IPS DF 6.9 (cell line): Measurements from ENCODE around the gene TENM4.

ENCODE experiments used
- DNase-seq: peaks from one replicate; pipeline ENCODE4 v3.0.0-alpha.2; 2013; ENCODE audit warnings: low read depth, low spot score
- H3K27ac ChIP-seq: one replicate; pipeline ENCODE4 v1.5.1; 2013; ENCODE audit warnings: low read length, control low read depth
- H3K27me3 ChIP-seq: 2 replicates; pipeline ENCODE4 v1.6.1; 2013; ENCODE audit warnings: mild to moderate bottlenecking, low read length; ENCODE audit not compliant: control insufficient read depth, insufficient read depth
- H3K36me3 ChIP-seq: 2 replicates; pipeline ENCODE4 v1.6.1; 2013; ENCODE audit warnings: low read length; ENCODE audit not compliant: control insufficient read depth, insufficient read depth
- H3K4me1 ChIP-seq: 2 replicates; pipeline ENCODE4 v1.6.1; 2013; ENCODE audit warnings: low read length; ENCODE audit not compliant: control insufficient read depth, insufficient read depth
- H3K4me3 ChIP-seq: 2 replicates; pipeline ENCODE4 v1.5.1; 2013; ENCODE audit warnings: mild to moderate bottlenecking, low read length
- H3K9me3 ChIP-seq: 2 replicates; pipeline ENCODE4 v1.6.1; 2013; ENCODE audit warnings: low read length, inconsistent platforms; ENCODE audit not compliant: control insufficient read depth, insufficient read depth
- WGBS: extraction: QIAGEN DNeasy Blood & Tissue Kit; methylation state at CpG from one replicate; pipeline ENCODE4 v1.1.7; 2013; ENCODE audit warnings: mixed read lengths, missing lambda C conversion rate; ENCODE audit not compliant: insufficient read length, insufficient coverage; 5-methylcytosine and 5-hydroxymethylcytosine counted together

The TENM4 gene

DNA sequence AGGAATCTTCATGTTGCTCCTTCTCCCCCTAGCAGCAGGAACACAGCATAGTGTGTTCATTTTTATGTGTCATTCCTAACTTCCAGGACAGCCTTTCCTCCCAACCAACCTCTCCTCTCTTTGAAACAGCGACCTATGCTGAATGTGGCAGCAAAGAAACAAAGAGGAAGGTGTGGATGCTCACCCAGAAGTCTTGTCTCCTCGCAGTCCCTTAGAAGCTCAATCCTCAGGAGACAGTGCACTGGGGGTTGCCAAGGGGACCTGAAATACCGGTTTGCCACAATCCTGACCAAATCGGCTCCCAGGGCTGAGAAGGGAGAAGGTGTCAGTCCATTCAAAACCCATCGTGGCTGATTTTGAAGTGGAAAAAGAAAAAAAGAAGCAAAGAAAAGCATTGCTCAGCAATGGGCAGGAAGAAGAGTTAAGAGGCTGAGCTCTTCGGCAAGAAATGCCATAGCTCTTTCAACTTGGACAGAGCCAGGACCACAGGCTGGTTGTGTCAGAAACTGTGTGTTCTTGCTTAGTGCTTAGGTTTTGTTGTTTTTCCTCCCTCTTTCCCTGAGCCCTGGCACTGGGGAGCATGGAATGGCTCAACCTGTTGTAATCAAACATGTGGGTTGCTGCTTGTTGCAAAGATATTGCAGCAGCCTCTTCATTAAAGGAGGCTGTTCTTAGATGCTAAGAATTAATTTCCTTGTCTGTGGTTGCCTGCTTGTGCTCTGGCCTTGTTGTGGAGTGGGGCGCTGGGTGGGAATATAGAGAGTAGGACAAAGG, 30.4 kb upstream of the TENM4 start:
- Histone ChIP-seq H3K27me3 (no peaks in the 10 kb centered on the region), H3K36me3 (no peaks in the 10 kb centered on the region), H3K4me3 (no peak overlapping the region), H3K4me1 (peaks cover 12% of the 10 kb centered on the region), H3K27ac (no peak overlapping the region), H3K9me3 (no peaks in the 10 kb centered on the region)
- no peak for DNase-seq
- WGBS: no CpG with 5 or more reads among the region's 7 CpGs

DNA sequence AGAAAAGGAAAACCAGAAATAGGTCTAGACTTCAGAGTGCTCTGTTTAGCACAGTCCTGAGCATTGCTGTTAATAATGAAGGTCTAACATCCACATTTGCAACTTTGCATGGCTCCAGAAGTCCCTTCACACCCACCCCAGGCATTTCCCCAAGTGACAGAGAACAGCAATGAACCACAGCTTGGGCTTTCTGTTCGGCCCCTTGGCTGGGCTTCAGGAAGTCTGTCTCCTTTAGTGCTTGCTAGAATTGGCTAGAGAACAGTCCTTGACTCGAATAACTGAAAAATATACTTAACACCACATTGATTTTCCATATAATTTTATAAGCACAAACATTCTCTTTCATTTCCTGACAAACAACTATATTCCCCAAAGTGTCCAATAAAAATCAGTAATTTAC, 29.3 kb upstream of the TENM4 start:
- no CpG with 5 or more reads among the region's 2 CpGs for WGBS
- no peaks in the 10 kb centered on the region for H3K36me3 ChIP-seq
- peaks cover 12% of the 10 kb centered on the region for H3K4me1 ChIP-seq
- H3K27ac ChIP-seq: no peak overlapping the region
- no peaks in the 10 kb centered on the region for H3K27me3 ChIP-seq
- H3K9me3 ChIP-seq: no peaks in the 10 kb centered on the region
- DNase-seq: no peak
- H3K4me3 ChIP-seq: no peak overlapping the region

DNA sequence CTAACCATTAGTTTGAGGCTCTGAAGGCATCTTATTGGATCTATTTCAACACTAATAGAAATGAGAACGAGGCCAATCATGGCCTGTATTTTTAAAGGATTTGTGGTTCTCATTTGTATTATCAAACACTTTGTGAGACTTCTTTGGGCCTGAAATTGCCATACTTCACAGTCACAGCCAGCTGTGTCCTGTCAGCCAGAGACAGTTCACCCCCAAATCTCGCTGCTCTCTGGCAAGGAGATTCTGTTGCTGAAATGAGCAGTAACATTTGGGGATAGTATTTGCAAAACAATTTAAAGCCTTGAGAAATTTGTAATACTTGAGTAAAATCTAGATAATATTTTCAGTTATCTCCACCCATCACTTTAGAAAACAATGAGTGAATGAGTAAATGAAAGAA, 26.9 kb upstream of the TENM4 start:
- no CpG with 5 or more reads among the region's 2 CpGs for WGBS
- H3K4me3 ChIP-seq: no peak overlapping the region

DNA sequence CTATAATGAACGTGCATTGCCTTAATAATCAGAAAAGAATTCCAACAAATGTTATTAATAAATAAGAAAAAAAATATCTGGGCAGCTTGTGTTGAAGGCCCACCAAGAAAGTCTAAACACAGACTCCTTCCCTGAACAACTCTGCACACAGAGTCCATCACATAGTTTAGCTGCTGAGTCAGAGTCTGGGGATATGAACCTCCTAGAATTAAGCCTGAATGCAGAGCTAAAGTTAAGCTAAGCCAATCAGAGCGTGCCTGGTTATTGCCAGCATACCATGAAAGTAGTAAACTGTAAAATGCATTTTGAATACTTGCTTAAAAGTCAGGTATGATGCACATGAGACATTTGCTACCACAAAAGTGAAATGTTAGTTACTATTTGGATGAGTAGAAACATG, 25.6 kb upstream of the TENM4 start:
- no peak for DNase-seq
- H3K4me1 ChIP-seq: peaks cover 2% of the 10 kb centered on the region; the same call in 1 of the 2 replicates
- no peak overlapping the region for H3K27ac ChIP-seq
- H3K27me3 ChIP-seq: no peaks in the 10 kb centered on the region
- no peak overlapping the region for H3K4me3 ChIP-seq
- no peaks in the 10 kb centered on the region for H3K36me3 ChIP-seq
- no peaks in the 10 kb centered on the region for H3K9me3 ChIP-seq
- no CpG with 5 or more reads among the region's 2 CpGs for WGBS

More for the DNA sequence above, 26.9 kb upstream of the TENM4 start:
- Histone ChIP-seq H3K27ac (no peak overlapping the region), H3K27me3 (no peaks in the 10 kb centered on the region), H3K9me3 (no peaks in the 10 kb centered on the region), H3K36me3 (no peaks in the 10 kb centered on the region), H3K4me1 (peaks cover 7% of the 10 kb centered on the region; the same call in 1 of the 2 replicates)
- no peak for DNase-seq

DNA sequence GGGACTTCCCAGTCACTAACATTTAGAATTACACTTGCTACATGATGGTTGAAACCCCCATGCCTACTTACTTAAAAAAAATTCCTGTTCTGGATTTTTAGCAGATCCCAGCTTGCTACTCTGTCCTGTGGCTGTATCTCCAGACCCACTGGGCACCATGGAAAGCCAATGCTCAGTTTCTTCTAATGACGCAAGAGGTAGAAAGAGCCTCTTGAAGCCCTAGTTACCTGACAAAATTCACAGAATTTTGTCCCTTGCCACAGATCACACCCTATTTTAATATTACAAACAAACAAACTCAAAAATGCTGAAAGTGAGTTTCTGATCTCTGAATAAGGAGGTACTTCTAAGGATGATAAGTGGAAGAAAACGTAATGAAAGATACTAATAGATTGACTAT, 24.3 kb upstream of the TENM4 start:
- H3K4me3 ChIP-seq: no peak overlapping the region
- no peaks in the 10 kb centered on the region for H3K36me3 ChIP-seq
- H3K4me1 ChIP-seq: no peaks in the 10 kb centered on the region; the same call in 1 of the 2 replicates
- no CpG with 5 or more reads among the region's 2 CpGs for WGBS
- H3K27me3 ChIP-seq: no peaks in the 10 kb centered on the region
- DNase-seq: no peak
- no peak overlapping the region for H3K27ac ChIP-seq
- H3K9me3 ChIP-seq: no peaks in the 10 kb centered on the region

DNA sequence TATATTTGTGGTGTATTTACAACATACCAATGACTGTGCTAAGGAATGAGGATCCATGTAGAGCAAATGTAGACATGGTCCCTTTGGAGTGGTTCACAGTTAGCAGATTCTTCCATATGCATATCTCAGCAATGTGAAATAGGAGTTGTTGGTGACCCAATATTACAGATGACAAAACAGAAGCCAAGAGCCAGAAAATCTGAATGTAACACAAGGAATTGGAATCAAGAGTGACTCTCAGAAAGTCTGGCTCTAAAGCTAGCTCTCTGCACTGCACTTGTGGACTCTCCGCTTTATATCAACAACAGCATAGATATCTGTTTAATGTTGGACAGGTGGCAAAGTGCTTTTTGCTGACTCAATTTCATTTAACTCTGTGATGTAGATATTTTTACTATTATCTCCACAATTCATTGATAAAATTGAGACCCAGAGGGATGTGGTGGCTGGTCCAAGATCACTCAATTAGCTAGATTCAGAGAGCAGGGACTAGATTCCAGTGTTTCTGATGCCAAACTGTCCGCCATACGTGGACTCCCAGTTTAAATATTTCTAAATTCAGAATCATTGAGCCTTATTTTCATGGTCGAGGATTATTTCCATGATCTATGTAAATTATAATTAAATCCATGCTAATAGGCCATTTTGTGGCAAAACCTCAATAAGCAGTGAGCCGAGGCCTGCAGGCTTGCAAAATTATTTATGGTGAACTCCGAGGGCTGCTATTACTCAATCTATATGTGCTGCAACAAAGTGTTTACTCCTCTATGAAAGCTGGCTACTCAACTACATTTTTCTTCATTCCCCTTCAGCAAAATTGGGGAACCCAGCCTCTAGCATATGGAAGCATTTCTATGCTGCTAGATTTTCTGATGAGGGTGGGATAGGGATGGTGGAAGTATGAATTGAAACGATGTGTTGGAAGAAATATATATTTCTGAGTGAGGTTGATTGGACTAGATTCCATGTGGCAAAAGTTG, 21.1 kb upstream of the TENM4 start:
- no peaks in the 10 kb centered on the region for H3K4me1 ChIP-seq
- no peaks in the 10 kb centered on the region for H3K36me3 ChIP-seq
- no peaks in the 10 kb centered on the region for H3K9me3 ChIP-seq
- no peak for DNase-seq
- H3K4me3 ChIP-seq: no peak overlapping the region
- no peaks in the 10 kb centered on the region for H3K27me3 ChIP-seq
- no peak overlapping the region for H3K27ac ChIP-seq
- 100% methylated on average over 1 of the region's 7 CpGs for WGBS

DNA sequence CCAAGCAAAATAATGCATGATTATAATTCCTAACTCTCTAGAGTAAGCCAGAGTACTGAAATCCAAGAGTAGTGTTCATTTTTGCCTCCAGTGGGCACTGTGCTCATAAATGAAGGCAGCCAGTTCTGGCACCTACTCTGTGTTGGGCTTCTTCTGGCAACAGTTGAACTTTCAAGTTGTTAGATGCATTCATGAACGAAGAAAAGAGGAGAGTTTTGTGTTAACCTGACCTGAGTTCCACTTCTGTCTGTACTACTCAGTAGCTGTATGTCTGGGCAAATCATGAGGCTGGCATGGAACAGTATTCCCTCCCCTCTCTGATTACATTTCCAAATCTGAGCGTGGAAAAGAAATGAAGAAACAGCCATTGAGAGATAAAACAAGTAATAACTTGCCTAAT, 20.3 kb upstream of the TENM4 start:
- WGBS: no CpG with 5 or more reads among the region's 2 CpGs
- Histone ChIP-seq H3K27me3 (no peaks in the 10 kb centered on the region), H3K9me3 (no peaks in the 10 kb centered on the region), H3K27ac (no peak overlapping the region), H3K36me3 (no peaks in the 10 kb centered on the region), H3K4me3 (no peak overlapping the region), H3K4me1 (no peaks in the 10 kb centered on the region)
- no peak for DNase-seq

DNA sequence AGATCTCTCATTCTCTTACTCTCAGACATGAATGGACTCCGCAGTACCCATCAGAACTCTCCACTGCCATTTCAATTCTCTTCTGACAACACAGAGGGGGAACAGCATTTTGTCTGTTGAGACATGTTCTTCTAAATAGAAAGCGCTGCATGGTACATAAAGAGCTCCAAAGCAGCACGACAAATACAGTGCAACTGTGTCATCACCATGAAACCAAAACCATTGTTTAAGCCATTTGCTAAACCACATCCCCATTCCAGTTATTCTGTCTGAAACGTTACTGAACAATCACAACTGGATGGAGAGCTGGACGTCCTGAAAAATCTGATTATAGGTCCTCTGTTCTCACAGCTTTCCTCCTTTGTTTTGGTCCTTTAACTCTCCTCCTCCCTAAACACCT, 17.9 kb upstream of the TENM4 start:
- WGBS: no CpG with 5 or more reads among the region's 5 CpGs
- Histone ChIP-seq H3K27ac (no peak overlapping the region), H3K9me3 (no peaks in the 10 kb centered on the region), H3K27me3 (no peaks in the 10 kb centered on the region), H3K36me3 (no peaks in the 10 kb centered on the region), H3K4me3 (no peak overlapping the region), H3K4me1 (no peaks in the 10 kb centered on the region)
- DNase-seq: no peak

DNA sequence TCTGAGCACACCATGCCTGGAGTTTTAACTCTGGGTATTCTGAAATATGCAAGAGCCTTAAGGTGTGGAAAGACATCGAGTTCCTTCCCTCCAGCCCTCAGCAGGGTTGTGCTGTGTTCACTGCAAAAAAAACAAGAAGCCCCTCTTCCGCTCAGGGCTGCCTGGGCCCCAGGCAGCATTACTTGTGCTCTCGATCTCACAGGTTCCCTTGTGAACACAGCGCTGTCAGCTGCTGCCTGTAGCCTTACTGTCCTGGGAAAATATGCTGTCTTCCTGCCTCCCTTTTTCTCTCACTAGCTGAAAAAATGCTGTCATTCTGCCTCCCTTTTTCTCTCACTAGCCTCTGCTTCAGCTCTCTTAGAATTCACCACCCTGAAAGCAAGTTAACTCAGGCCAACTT, 15.7 kb upstream of the TENM4 start:
- no peaks in the 10 kb centered on the region for H3K27me3 ChIP-seq
- no CpG with 5 or more reads among the region's 4 CpGs for WGBS
- H3K9me3 ChIP-seq: no peaks in the 10 kb centered on the region
- H3K4me1 ChIP-seq: no peaks in the 10 kb centered on the region
- H3K27ac ChIP-seq: no peak overlapping the region
- no peak for DNase-seq
- no peaks in the 10 kb centered on the region for H3K36me3 ChIP-seq
- H3K4me3 ChIP-seq: no peak overlapping the region

DNA sequence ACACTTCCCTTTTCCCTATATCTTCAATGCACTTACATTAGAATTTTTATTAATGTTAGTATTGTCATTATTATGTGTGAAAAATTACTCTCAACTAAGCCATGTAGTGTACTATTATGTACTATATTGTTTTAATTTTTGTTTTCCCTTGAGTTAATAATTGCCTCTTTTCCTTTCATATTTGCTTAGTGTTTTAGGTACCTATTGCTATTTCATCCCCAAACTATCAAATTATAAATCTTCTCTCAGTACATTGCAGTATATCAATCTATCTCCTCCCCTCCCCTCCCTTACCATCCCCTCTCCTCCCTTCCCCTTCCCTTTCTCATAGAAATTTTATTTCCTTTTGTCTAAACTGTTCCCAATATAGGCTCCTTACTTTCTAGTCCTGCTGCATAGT, 12.8 kb upstream of the TENM4 start:
- H3K27me3 ChIP-seq: no peaks in the 10 kb centered on the region
- DNase-seq: no peak
- H3K4me3 ChIP-seq: no peak overlapping the region
- H3K9me3 ChIP-seq: no peaks in the 10 kb centered on the region
- no peaks in the 10 kb centered on the region for H3K36me3 ChIP-seq
- H3K27ac ChIP-seq: no peak overlapping the region
- no peaks in the 10 kb centered on the region for H3K4me1 ChIP-seq
